Activated B cell treated with CpG ODN at 0.5 μM for 24 hours (primary cell): ENCODE results near the gene SMTNL2. TPM values are rescaled to one million over a fixed set of nuclear protein-coding genes. Genes with fewer than 3 reads are reported as not detected.

Experiments used
- ATAC-seq: fragments of 200-7000 bp; cut with Tn5 transposase; one replicate; pipeline ENCODE4 v1.10.0; 2021; ENCODE audit warnings: low read depth, mild to moderate bottlenecking, moderate library complexity
- CTCF ChIA-PET: fragments of 350-600 bp; sonication (Branson Sonifier 250); formaldehyde crosslinking; loops from one replicate; lab custom pipeline; 2021; ENCODE audit warnings: antibody characterized with exemption; lab: Charles Lee
- POLR2A ChIA-PET: fragments of 350-600 bp; sonication (Branson Sonifier 250); formaldehyde crosslinking; loops from one replicate; lab custom pipeline; 2021; ENCODE audit warnings: antibody characterized with exemption; lab: Charles Lee
- DNase-seq: peaks from one replicate; pipeline ENCODE4 v3.0.0; 2022
- H3K27ac Mint-ChIP-seq: one replicate; pipeline ENCODE4 v1.8.0; 2020; ENCODE audit warnings: mixed read lengths
- H3K27me3 Mint-ChIP-seq: one replicate; pipeline ENCODE4 v1.8.0; 2021; ENCODE audit warnings: mixed read lengths
- H3K36me3 Mint-ChIP-seq: one replicate; pipeline ENCODE4 v1.8.0; 2021; ENCODE audit warnings: low read depth, mixed read lengths
- H3K4me1 Mint-ChIP-seq: one replicate; pipeline ENCODE4 v1.8.0; 2021; ENCODE audit warnings: mixed read lengths
- H3K4me3 Mint-ChIP-seq: one replicate; pipeline ENCODE4 v1.8.0; 2020; ENCODE audit warnings: mild to moderate bottlenecking, mixed read lengths
- H3K9me3 Mint-ChIP-seq: one replicate; pipeline ENCODE4 v1.8.0; 2020; ENCODE audit warnings: mixed read lengths
- CTCF ChIP-seq: fragments of 200-600 bp; IDR thresholded peaks from one replicate; pipeline ENCODE4 v1.8.0; 2022; ENCODE audit warnings: antibody characterized with exemption, mild to moderate bottlenecking
- intact Hi-C: fragments of 100-400 bp; cut with micrococcal nuclease; formaldehyde crosslinking; loops from one replicate; pipeline ENCODE4 v1.15.1; 2024
- total RNA-seq: library from RNA; stranded (reverse); gene quantifications from 2 replicates; pipeline ENCODE4 v1.2.3, GENCODE V29; 2022

SMTNL2 gene
- total RNA-seq = not detected in 2 replicates

- H3K4me1 Mint-ChIP-seq = peaks cover 9% of the 10 kb centered on the region
- peak within 1 kb of the TSS; percentile 75 for H3K4me3 Mint-ChIP-seq
- intact Hi-C loops = no loop called here
- H3K9me3 Mint-ChIP-seq = no peaks in the 10 kb centered on the region
- peak; percentile 31 for DNase-seq
- CTCF ChIA-PET = interaction anchor here (1.2 kb wide), 1 partner anchor 17 kb away, joined by 4 read pairs; no protein-coding TSS in a partner anchor
- peak; percentile 72 for ATAC-seq
- no peak for TF ChIP-seq CTCF
- no peaks in the 10 kb centered on the region for H3K36me3 Mint-ChIP-seq
- H3K27me3 Mint-ChIP-seq = peaks cover 44% of the 10 kb centered on the region
- H3K27ac Mint-ChIP-seq = no peak within 1 kb of the TSS
- POLR2A ChIA-PET = interaction anchor here (0.5 to 1.0 kb wide), 2 partner anchors 223 to 266 kb away, joined by 3 to 8 read pairs; partner anchors contain the start of gene PLD2
Observed at GRCh38 chr17:4584101-4584916, at the start of gene SMTNL2. TSS of gene SMTNL2 (plus strand) at chr17:4584529. CDS start at chr17:4584606, 77 bp downstream.

- DNase-seq = no peak
- peaks cover 1% of the 10 kb centered on the region for H3K4me1 Mint-ChIP-seq
- POLR2A ChIA-PET = interaction anchor here (1.0 kb wide), 1 partner anchor 36 kb away, joined by 5 read pairs; no protein-coding TSS in a partner anchor
- H3K27me3 Mint-ChIP-seq = peaks cover 4% of the 10 kb centered on the region
- peaks cover 12% of the 10 kb centered on the region for H3K36me3 Mint-ChIP-seq
- CTCF ChIA-PET = no interaction called here
- H3K27ac Mint-ChIP-seq = no peak overlapping the region
- no peaks in the 10 kb centered on the region for H3K9me3 Mint-ChIP-seq
- intact Hi-C loops = loop anchor here (10.0 kb wide), 1 partner anchor 110 kb away; no protein-coding TSS in a partner anchor
- no peak for TF ChIP-seq CTCF
- ATAC-seq = no peak
- no peak overlapping the region for H3K4me3 Mint-ChIP-seq
Observed at GRCh38 chr17:4534928-4535666, 49.2 kb upstream of the SMTNL2 start.

GRCh38 chr17:4535667-4536258 is 48.6 kb upstream of the SMTNL2 start:
- peaks cover 4% of the 10 kb centered on the region for H3K27me3 Mint-ChIP-seq
- TF ChIP-seq CTCF = no peak
- H3K36me3 Mint-ChIP-seq = peaks cover 16% of the 10 kb centered on the region
- no peak overlapping the region for H3K4me3 Mint-ChIP-seq
- ATAC-seq (no peak), DNase-seq (no peak)
- H3K9me3 Mint-ChIP-seq = no peaks in the 10 kb centered on the region
- CTCF ChIA-PET = no interaction called here
- no peak overlapping the region for H3K27ac Mint-ChIP-seq
- intact Hi-C loops = loop anchor here (10.0 kb wide), 1 partner anchor 111 kb away; no protein-coding TSS in a partner anchor
- peaks cover 1% of the 10 kb centered on the region for H3K4me1 Mint-ChIP-seq
- POLR2A ChIA-PET = no interaction called here

GRCh38 chr17:4536259-4536741 is 48.0 kb upstream of the SMTNL2 start:
- TF ChIP-seq CTCF = no peak
- POLR2A ChIA-PET = interaction anchor here (1.0 kb wide), 1 partner anchor 18 kb away, joined by 3 read pairs; no protein-coding TSS in a partner anchor
- no peak overlapping the region for H3K27ac Mint-ChIP-seq
- CTCF ChIA-PET = no interaction called here
- peaks cover 21% of the 10 kb centered on the region for H3K36me3 Mint-ChIP-seq
- peaks cover 4% of the 10 kb centered on the region for H3K27me3 Mint-ChIP-seq
- intact Hi-C loops = loop anchor here (10.0 kb wide), 1 partner anchor 111 kb away; no protein-coding TSS in a partner anchor
- DNase-seq = no peak
- no peaks in the 10 kb centered on the region for H3K9me3 Mint-ChIP-seq
- no peak for ATAC-seq
- H3K4me3 Mint-ChIP-seq = no peak overlapping the region
- H3K4me1 Mint-ChIP-seq = peaks cover 1% of the 10 kb centered on the region
